Breast epithelium (tissue), 4 donors: ENCODE measurements around the gene COL6A2. TPM values are rescaled to one million over a fixed set of nuclear protein-coding genes. Genes with fewer than 3 reads are reported as not detected.

ENCODE experiments used
- DNase-seq, 2 donors: peaks; one replicate each; pipeline ENCODE4 v3.0.0-alpha.2; 2019; ENCODE audit warnings: low spot score in 2 of 2
- H3K27ac ChIP-seq, 2 donors: fragments of 200-600 bp; sonication (generic) in 1 of 2; one replicate each; pipeline ENCODE4 v1.5.1; 2016 to 2019; ENCODE audit warnings: mild to moderate bottlenecking in 1 of 2
- H3K27me3 ChIP-seq, 2 donors: fragments of 200-600 bp; sonication (generic) in 1 of 2; one replicate each; pipeline versions ENCODE4 v1.5.1 to v1.6.0; 2017 to 2019; ENCODE audit warnings: control low read depth in 1 of 2, mild to moderate bottlenecking in 1 of 2
- H3K36me3 ChIP-seq: fragments of 200-600 bp; one replicate; pipeline ENCODE4 v1.5.1; 2019
- H3K4me1 ChIP-seq, 2 donors: fragments of 200-600 bp; sonication (generic); one replicate each; pipeline ENCODE4 v1.5.1; 2016 to 2019; ENCODE audit warnings: control low read depth in 1 of 2
- H3K4me3 ChIP-seq, 3 donors: fragments of 200-600 bp; sonication (generic); 1 replicate in 2 of 3; 2 replicates in 1 of 3; pipeline ENCODE4 v1.5.1; 2016 to 2019; ENCODE audit warnings: mild to moderate bottlenecking in 3 of 3, moderate library complexity in 2 of 3
- H3K9me3 ChIP-seq, 2 donors: fragments of 200-600 bp; sonication (generic) in 1 of 2; one replicate each; pipeline ENCODE4 v1.5.1; 2016 to 2019; ENCODE audit warnings: control low read depth in 1 of 2
- CTCF ChIP-seq, 3 donors: fragments of 450-650 bp; IDR thresholded peaks; one replicate each; pipeline ENCODE4 v1.5.1; 2016 to 2017; ENCODE audit warnings: antibody characterized with exemption in 3 of 3, mild to moderate bottlenecking in 3 of 3, moderate library complexity in 3 of 3
- POLR2A ChIP-seq: fragments of 450-650 bp; IDR thresholded peaks from one replicate; pipeline ENCODE4 v1.6.1; 2016; ENCODE audit warnings: antibody characterized with exemption, mild to moderate bottlenecking, moderate library complexity
- POLR2AphosphoS5 ChIP-seq, 3 donors: sonication (generic); formaldehyde crosslinking; IDR thresholded peaks; one replicate each; pipeline ENCODE4 v1.6.1; 2017; ENCODE audit warnings: antibody characterized with exemption in 3 of 3
- intact Hi-C: fragments of 100-400 bp; cut with DNase I; formaldehyde crosslinking; loops from one replicate; pipeline ENCODE4 v1.15.1; 2023; ENCODE audit warnings: low total_unique reads
- total RNA-seq, 3 donors: library from RNA; depleted of rRNA; stranded (reverse); fragments of >200 nt; gene quantifications; one replicate each; pipeline ENCODE4 v1.1.0, GENCODE V29; 2016

The COL6A2 gene
- total RNA-seq, 3 donors from 2014 or later, result 177 to 1,266 (median 418) TPM

GRCh38 chr21:46061950-46062349 lies 36.0 kb upstream of the COL6A2 start:
- TF ChIP-seq POLR2AphosphoS5 (IDR thresholded peaks at IDR 0.05), result no peak
- no peak for TF ChIP-seq POLR2A
- TF ChIP-seq CTCF (IDR thresholded peaks at IDR 0.05), result no peak
- DNase-seq, result no peak
- Histone ChIP-seq H3K4me3 (no peak overlapping the region), H3K9me3 (peaks cover 0 to 4% of the 10 kb centered on the region in 2 donors), H3K36me3 (no peaks in the 10 kb centered on the region), H3K27me3 (peaks cover 0 to 3% of the 10 kb centered on the region in 2 donors), H3K27ac (peak overlapping the region; percentile 54 to 95), H3K4me1 (peaks cover 0 to 6% of the 10 kb centered on the region in 2 donors)
- intact Hi-C loops, result no loop called here

- H3K27ac ChIP-seq, result peak overlapping the region; percentile 54 to 95
- H3K27me3 ChIP-seq, result peaks cover 0 to 4% of the 10 kb centered on the region in 2 donors
Measured at GRCh38 chr21:46062471-46063211, 35.3 kb upstream of the COL6A2 start.

GRCh38 chr21:46063227-46063626 lies 34.7 kb upstream of the COL6A2 start:
- no peak for TF ChIP-seq CTCF (IDR thresholded peaks at IDR 0.05)
- no peak for TF ChIP-seq POLR2AphosphoS5 (IDR thresholded peaks at IDR 0.05)
- no peak for TF ChIP-seq POLR2A
- peak overlapping the region; percentile 54 to 95 for H3K27ac ChIP-seq
- peaks cover 0 to 4% of the 10 kb centered on the region in 2 donors for H3K9me3 ChIP-seq
- no peaks in the 10 kb centered on the region for H3K36me3 ChIP-seq
- no peak for DNase-seq
- H3K4me1 ChIP-seq, result peaks cover 0 to 5% of the 10 kb centered on the region in 2 donors
- intact Hi-C loops, result no loop called here
- peaks cover 0 to 4% of the 10 kb centered on the region in 2 donors for H3K27me3 ChIP-seq
- H3K4me3 ChIP-seq, result no peak overlapping the region

More at GRCh38 chr21:46062471-46063211, 35.3 kb upstream of the COL6A2 start:
- Histone ChIP-seq H3K36me3 (no peaks in the 10 kb centered on the region), H3K9me3 (peaks cover 0 to 4% of the 10 kb centered on the region in 2 donors), H3K4me1 (peaks cover 0 to 5% of the 10 kb centered on the region in 2 donors), H3K4me3 (no peak overlapping the region)
- intact Hi-C loops, result no loop called here
- TF ChIP-seq CTCF (IDR thresholded peaks at IDR 0.05) (no peak), POLR2AphosphoS5 (IDR thresholded peaks at IDR 0.05) (no peak), POLR2A (no peak)
- DNase-seq, result no peak

- DNase-seq, result no peak
- H3K36me3 ChIP-seq, result no peaks in the 10 kb centered on the region
- H3K4me1 ChIP-seq, result peaks cover 0 to 5% of the 10 kb centered on the region in 2 donors
- no peak for TF ChIP-seq POLR2AphosphoS5 (IDR thresholded peaks at IDR 0.05)
- no peak for TF ChIP-seq CTCF (IDR thresholded peaks at IDR 0.05)
- no peak for TF ChIP-seq POLR2A
- intact Hi-C loops, result no loop called here
- H3K4me3 ChIP-seq, result no peak overlapping the region
- peaks cover 0 to 4% of the 10 kb centered on the region in 2 donors for H3K9me3 ChIP-seq
- peaks cover 0 to 4% of the 10 kb centered on the region in 2 donors for H3K27me3 ChIP-seq
- peak overlapping the region in 1 of 2 donors; percentile 95 for H3K27ac ChIP-seq
Measured at GRCh38 chr21:46063734-46064680, 33.9 kb upstream of the COL6A2 start.
